ENCODE data around the gene DENND6A.

The DENND6A gene

GRCh38 chr3:57731311-57731710 lies 38.4 kb upstream of the DENND6A start:
- no peak for TF ChIP-seq CTCF (IDR thresholded peaks at IDR 0.05; ENCODE audit: extremely low read depth, insufficient read depth, missing control alignments)
- in situ Hi-C loops (cut with MboI; ENCODE audit: low pct_unique_long_range_greater_than_20kb, low sequenced_read_pairs, unreplicated experiment): no loop called here

GRCh38 chr3:57730682-57731081 lies 37.8 kb upstream of the DENND6A start:
- DNase-seq (ENCODE audit: low spot score): no peak
- in situ Hi-C loops (cut with MboI; ENCODE audit: low pct_unique_long_range_greater_than_20kb, low sequenced_read_pairs, unreplicated experiment): no loop called here
- no peak for TF ChIP-seq CTCF (IDR thresholded peaks at IDR 0.05; ENCODE audit: extremely low read depth, insufficient read depth, missing control alignments)

More at GRCh38 chr3:57731311-57731710, 38.4 kb upstream of the DENND6A start:
- no peak for DNase-seq (ENCODE audit: low spot score)

- DNase-seq (ENCODE audit: low spot score): no peak
- TF ChIP-seq CTCF (IDR thresholded peaks at IDR 0.05; ENCODE audit: extremely low read depth, insufficient read depth, missing control alignments): no peak
- in situ Hi-C loops (cut with MboI; ENCODE audit: low pct_unique_long_range_greater_than_20kb, low sequenced_read_pairs, unreplicated experiment): no loop called here
These were observed 36.6 kb upstream of the DENND6A start for GRCh38 chr3:57729334-57730045.

- no peak for TF ChIP-seq CTCF (IDR thresholded peaks at IDR 0.05; ENCODE audit: extremely low read depth, insufficient read depth, missing control alignments)
- no peak for DNase-seq (ENCODE audit: low spot score)
- in situ Hi-C loops (cut with MboI; ENCODE audit: low pct_unique_long_range_greater_than_20kb, low sequenced_read_pairs, unreplicated experiment): no loop called here
These were observed 34.2 kb upstream of the DENND6A start for GRCh38 chr3:57727106-57727505.

GRCh38 chr3:57726397-57726796 lies 33.5 kb upstream of the DENND6A start:
- in situ Hi-C loops (cut with MboI; ENCODE audit: low pct_unique_long_range_greater_than_20kb, low sequenced_read_pairs, unreplicated experiment): no loop called here
- no peak for DNase-seq (ENCODE audit: low spot score)
- no peak for TF ChIP-seq CTCF (IDR thresholded peaks at IDR 0.05; ENCODE audit: extremely low read depth, insufficient read depth, missing control alignments)

- no peak for TF ChIP-seq CTCF (IDR thresholded peaks at IDR 0.05; ENCODE audit: extremely low read depth, insufficient read depth, missing control alignments)
- DNase-seq (ENCODE audit: low spot score): no peak
- in situ Hi-C loops (cut with MboI; ENCODE audit: low pct_unique_long_range_greater_than_20kb, low sequenced_read_pairs, unreplicated experiment): no loop called here
These were observed 25.2 kb upstream of the DENND6A start for GRCh38 chr3:57718118-57718517.
